HG03095 (cell line): ENCODE measurements around the gene CCNYL1.

Experiments
- ATAC-seq: cut with Tn5 transposase; IDR thresholded peaks from one replicate; pipeline ENCODE4 v1.9.1; 2021; ENCODE audit warnings: moderate library complexity; ENCODE audit not compliant: unreplicated experiment

Gene CCNYL1

GRCh38 chr2:207787017-207787416 lies 75.6 kb downstream of the CCNYL1 start:
- no peak for ATAC-seq

DNA sequence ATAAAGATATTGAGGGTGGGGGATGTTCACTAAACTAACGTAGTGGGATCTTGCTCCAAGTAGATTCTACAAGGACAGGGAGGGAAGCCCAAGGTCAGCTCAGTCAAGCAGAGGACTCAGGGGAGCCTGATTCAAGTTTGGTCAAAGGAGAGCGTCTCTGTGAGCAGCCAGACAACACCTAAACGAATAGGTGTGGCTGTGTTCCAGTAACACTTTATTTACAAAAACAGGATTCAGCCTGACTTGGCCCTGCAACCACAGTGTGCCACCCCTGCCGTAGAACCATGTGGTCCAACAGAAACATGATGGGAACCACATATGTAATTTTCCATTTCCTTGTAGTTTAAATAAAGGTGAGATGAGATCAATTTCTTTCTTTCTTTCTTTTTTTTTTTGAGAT lies 76.4 kb downstream of the CCNYL1 start:
- no peak for ATAC-seq

DNA sequence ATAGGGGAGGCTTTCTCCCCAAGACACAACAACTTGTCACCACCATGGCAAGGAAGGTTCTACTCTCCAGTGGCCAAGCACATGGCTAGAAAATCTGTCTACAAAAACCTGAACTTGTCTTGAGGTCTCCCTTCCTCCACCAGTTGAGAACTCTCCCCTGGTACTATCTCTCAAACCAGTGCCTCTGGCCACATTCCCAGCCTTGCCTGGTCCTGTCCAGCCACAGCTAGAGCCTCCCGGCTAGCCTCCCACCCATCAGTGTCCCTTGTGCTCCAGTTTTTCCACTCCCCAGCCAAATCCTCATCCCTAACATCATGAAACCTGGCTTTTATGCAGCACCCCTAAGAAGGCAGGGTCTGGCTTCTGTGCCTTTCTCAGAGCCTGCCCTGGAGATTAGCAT lies 79.5 kb downstream of the CCNYL1 start:
- no peak for ATAC-seq

DNA sequence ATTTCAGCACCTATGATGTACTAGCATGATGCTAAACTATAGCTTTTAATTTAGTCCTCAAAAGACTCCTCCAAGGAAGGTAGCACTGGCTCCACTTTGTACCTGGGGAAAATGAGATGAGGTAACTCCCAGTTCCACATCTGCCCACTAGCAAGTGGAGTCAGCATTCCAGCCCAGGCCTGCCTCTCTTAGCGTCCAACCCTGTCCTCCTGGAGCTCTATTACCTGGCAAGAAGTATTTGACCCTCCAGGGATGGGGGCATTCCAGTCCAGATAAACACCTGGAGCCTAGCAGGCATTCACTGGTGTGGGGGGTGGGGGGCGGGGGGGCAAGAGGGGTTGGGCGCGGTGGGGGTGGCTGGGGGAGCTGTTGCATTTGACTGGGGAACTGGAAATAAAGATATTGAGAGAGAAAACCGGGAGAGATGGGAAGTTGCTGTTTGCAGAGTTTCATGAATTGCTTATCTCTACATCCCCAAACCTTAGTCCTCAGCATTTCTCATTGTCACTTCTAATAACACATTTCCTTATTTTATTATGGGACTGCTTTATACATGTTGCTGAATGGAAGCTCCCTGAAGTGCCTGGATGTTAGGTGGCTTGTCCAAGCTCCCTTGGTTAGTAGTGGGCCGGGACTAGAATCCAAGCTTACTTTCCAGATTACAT lies 80.3 kb downstream of the CCNYL1 start:
- no peak for ATAC-seq

- ATAC-seq, result no peak
These were observed 80.9 kb downstream of the CCNYL1 start for GRCh38 chr2:207792244-207792785.

DNA sequence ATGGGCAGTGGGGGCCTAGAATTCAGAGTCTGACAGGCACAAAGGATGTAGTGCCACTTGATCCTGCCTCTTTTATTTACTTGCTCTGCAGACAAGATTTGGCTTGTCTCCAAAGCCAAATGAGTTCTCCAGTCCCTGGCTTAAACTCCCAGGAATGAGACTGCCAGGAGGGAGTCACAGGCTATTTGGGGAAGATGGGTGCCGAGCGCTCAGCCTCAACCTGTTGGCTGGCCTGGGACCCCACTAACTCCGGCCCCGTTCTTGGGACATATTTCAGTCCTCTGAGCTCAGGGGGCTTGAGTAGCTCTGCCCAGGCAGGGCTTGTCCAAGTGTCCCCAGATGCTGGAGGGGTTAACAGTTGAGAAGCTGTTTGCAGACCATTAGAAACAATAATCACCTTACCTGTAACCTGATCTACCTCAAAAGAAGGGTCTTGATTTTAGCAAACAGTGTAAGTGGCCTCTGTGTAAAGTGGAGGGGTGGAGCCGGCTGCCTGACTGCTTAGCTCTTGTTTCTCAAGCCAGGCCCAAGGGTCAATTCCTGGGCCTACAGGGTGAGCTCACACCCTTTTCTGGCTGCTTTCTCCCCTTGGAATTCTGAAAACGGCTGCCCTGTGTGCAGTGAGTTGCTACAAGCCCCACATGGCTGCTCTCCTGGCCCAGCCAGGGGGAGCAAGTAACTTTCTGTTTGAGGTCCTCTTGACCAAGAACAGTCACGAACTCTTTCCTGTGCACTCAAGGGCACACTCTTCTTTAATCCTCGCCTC lies 85.3 kb downstream of the CCNYL1 start:
- ATAC-seq, result no peak

DNA sequence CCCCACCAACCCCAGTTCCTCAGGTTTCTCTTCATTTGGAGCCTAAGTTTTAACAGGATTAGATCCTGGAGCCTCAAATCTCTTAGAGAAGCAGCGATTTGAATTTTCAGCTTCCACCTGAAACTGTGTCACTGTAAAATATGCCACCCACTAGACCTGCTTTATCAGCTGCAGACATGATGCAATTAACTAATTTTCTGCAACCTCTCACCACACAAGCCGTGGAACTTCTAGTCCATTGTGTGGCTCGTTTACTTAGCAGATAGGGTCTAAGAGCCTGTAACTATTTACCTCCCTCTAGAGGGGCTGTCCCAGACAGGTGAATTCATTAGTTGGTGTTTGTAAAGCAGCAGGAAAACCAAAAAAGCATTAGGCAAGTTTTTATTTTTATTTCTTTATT lies 89.8 kb downstream of the CCNYL1 start:
- ATAC-seq, result no peak

DNA sequence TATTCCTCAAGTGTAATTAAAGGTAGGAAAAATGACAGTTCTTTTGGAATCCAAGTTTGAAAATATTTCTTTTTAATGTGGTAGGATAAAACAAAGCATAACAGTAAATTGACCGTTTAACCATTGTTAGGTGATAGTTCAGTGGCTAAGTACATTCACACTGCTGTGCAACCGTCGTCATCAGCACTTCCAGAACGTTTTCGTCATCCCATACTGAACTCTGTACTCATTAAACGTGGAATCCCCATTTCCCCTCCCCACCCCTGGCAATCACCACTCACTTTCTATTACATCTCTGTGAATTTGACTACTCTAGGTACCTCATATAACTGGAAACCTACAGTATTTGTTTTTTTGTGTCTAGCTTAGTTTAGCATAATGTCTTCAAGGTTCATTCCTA lies 91.2 kb downstream of the CCNYL1 start:
- ATAC-seq, result no peak
